Left lobe of liver (tissue), 2 donors: Measurements from ENCODE around the gene TC2N. TPM values are rescaled to one million over a fixed set of nuclear protein-coding genes. Genes with fewer than 3 reads are reported as not detected.
"Not testable (repeated sequence)": the region's sequence is repeated elsewhere in the genome, so short reads cannot be mapped to it uniquely, and the experiment has no call there.

Experiments used
- ATAC-seq: fragments of 200-7000 bp; cut with Tn5 transposase; one replicate; pipeline ENCODE4 v1.9.1; 2020; ENCODE audit warnings: mild to moderate bottlenecking, moderate library complexity
- DNase-seq: peaks from one replicate; pipeline ENCODE4 v3.0.0-alpha.2; 2020; ENCODE audit warnings: low spot score
- total RNA-seq: library from RNA; stranded (reverse); gene quantifications from one replicate; pipeline ENCODE4 v1.2.1, GENCODE V29; 2021
- donor health status: DM: no; HTN: no; CAD: no; lungs with moderate emphysema.
- donor health status: DM: no; HTN: yes; CAD: no.

TC2N gene
- total RNA-seq, 1 donor from 2014 or later, result 1.5 TPM

DNA sequence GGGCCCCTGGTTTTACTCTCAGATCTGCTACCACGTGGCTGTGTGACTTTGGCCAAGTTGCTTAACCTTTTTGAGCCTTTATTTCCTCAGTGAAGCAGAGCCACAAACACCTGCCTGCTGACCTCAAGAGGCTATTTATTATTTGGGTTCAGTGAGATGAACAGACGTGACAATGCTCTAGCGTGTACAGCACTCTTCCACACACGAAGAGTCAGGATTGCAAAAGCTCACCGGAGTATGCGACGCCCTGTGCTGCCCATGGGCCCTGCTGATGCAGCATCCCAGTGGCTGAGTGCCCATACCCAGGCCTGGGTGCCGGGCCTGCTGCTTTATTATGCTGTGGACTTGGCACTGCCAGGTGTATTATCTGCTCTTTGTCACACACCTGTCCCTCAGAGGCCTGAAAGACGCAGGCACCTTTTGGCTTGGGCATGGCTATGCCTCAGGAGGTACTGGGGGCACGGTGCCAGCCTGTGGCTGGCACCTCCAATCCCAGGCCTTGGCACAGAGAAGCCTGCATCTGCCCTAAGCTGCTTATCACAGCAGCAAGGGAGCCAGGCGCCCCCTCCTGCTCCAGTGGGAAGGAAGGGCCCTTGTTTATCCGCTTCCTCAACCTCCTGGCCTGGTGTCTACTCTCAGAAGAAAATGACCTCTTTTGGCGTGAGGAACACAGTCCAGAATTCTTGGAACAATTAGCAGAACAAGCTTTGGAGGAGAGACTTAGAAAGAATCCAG, 22.3 kb upstream of the TC2N start:
- ATAC-seq, result peak; percentile 83
- peak; percentile 79 for DNase-seq

DNA sequence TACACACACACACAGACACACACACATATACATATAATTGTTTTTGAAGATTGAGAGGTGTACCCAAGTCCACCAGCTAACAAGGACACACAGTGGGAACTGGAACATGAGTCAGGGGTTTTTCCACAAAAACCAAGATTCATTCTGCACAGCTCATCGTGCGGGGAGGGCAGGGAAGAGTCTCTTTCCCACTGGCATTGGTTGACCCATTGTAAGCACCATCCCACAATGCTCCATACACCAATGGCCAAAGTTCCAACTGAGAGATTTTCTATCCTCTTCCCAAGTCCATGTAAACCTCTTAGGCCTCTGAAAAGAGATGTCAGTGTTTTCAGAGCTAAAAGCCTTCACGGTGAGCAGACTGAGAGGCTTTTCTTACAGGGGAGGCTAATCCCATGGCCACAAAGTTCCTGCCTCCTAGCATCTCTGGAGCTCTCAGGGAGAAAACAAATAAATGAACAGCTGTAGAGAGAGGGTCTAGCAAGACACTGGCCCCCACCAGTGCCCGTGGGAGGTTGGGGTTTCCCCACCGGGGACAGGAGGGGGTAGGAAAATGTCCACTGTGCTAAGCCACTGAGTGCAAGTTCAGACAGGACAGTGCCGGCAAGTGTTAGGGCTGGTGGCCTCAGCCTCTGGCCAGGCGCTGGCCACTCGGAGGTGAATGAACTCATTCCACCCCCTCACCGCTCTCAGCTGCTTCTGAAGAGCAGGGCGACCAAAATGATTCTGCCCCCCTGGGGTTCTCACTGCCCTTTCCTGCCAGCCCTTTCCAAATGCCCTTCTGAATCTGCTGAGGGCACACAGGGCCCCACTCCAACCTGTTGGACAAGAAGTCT, 21.5 kb upstream of the TC2N start:
- ATAC-seq (peak; percentile 92), DNase-seq (peak; percentile 71)

DNA sequence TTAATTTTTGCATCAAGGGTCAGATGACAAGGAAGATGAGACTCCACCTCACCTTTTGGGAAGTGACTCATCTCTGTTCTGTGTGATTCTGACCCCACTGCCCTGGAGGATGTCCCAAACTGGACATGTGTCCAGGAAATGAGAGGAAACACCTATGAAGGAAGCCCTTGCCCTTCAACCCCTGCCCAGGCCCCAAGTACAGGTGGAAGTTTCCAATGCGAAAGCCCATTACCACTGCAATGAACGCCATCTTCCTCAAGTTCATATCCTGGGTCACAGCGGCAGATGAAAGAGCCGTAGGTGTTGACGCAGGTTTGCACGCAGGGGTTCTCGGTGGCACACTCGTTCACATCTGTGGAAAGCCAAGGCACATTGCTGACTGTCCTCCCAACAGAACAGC, 19.6 kb upstream of the TC2N start:
- DNase-seq (no peak), ATAC-seq (no peak)

DNA sequence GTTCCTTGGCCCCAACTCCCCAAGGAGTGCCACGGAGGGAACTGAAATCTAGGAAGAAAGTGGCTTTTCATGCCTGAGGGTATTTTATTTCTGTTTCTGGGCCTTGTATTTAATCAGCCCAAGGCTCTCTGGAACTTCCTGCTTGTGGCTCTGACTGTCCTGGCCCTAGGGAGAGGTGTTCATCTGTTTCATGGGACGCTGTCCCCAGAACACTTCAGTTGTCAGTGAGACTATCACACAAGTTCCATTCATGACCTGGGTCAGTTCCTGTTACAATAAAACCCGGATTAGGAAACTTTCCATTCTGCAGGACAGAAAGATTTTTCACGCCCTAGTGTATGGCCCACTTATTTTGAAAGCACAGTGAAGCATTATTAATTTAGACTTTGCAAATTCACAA, 18.5 kb upstream of the TC2N start:
- DNase-seq (no peak), ATAC-seq (no peak)

DNA sequence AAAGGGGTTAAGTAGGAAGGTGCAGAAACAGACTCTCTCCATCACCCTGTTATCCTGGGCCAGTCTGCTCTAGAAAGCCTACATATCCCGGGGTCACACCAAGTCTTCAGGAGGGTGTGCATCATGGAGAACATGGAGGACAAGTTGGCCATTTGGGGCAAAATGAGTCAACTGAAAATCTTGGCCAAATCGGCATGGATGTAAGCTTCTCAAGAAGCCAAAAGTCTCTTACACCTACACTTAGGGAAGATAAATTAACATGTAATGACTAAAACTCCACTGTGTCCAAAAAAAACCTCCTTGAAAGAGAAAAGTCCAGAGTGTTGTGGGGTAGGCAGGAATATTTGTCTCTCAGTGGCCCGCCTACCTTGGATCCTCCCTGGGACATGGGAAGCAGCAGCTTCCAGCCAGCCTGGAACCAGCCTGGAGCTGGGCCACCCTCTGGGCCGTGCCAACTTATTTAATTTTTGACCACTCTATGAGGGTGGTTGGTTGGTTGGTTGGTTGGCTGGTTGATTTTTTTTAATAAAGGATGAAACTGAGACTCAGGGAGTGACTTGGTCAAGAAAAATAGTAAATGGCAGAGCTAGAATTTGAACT, 17.9 kb upstream of the TC2N start:
- ATAC-seq (no peak), DNase-seq (no peak)

DNA sequence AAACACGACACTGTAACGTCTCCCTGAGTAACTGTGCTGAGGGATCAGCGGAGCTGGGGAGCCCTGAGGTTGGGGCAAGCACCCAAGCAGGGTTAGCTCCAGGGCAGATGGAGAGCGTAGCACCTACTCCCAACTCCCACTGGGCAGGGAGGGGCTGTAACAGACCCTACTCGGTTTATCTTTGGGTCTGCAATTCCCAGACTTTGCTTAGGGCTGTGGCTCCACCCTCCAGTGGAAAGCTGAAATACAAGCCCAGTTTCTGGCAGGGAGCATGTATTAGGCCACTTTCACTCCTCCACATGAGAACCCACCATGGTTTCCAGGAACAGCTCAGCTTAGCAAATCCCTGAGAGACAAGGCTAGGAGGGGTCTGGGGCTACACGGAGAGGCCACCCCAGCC, 17.3 kb upstream of the TC2N start:
- no peak for ATAC-seq

DNA sequence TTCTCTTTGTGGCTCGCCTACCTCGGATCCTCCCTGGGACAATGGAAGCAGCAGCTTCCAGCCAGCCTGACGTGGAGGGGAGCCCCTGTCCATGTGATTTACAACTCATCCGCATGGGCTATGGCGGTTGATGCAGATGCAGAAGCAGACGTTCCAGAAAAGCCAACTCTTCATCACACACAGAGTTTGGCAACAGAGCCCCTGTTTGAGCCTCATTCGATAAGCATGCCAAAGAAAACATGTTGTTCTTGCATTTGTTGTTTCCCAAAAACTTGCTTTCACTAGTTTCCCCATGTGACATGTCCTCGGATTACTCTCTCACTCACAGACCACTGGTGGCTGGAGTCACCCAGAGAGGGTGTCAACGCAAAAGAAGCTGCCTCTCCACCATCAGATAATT, 16.4 kb upstream of the TC2N start:
- DNase-seq (no peak), ATAC-seq (no peak)

More for the DNA sequence above, 17.3 kb upstream of the TC2N start:
- no peak for DNase-seq

DNA sequence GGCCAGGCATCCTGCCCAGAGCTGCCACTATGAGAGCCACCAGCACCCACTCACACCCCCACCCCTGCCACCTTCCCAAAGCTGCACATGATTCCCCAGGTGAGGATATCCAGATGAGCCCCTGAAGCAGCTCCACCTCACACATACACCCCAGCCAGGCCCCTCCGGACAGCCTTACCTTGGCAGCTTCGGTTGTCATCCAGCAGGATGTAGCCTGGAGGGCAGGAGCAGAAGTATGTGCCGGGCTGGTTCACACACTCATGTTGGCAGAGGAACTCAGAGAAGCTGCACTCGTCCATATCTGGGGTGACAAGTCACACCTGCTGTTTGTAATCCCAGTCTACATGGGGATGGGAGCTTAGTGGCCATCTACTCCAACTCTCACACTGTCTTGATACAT, 15.4 kb upstream of the TC2N start:
- DNase-seq (no peak), ATAC-seq (no peak)

DNA sequence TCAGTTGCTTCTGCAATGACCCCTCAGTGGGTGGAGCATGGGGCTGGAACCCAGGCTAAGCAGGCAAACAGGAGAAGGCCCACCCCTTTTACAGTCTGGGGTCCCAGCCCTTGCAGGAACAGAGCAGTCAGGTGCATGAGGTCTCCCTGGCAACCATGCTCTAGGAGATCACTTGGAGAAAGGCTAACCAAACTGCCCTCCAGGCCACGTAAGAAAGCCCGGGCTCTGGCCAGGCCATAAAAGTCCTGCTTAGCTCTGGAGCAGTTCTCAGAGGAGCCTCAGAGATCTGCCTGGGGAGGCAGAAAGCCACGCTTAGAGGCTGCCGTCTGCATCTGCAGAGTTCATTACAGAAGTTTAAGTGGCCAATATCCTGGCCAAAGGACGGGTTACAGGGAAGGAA, 15.0 kb upstream of the TC2N start:
- no peak for DNase-seq
- no peak for ATAC-seq

DNA sequence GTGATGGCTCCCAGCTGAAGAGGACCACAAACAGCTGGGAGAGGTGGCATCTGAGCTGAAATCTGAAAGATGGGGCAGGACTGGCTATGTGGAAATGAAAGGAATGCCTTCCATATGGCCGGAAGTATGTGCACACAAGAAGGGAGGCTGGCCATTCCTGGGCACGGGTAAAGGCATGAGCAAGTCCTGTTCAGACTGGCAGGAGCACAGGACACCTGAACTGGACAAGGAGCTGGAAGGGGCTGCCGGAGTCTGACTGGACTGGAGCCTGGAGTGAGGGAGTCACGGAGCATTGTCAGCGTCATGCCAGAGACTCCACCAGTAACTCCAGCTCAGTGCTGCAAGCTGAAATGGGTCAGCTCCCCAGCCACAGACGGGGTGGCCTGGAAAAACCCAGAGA, 11.9 kb upstream of the TC2N start:
- ATAC-seq (no peak), DNase-seq (no peak)

DNA sequence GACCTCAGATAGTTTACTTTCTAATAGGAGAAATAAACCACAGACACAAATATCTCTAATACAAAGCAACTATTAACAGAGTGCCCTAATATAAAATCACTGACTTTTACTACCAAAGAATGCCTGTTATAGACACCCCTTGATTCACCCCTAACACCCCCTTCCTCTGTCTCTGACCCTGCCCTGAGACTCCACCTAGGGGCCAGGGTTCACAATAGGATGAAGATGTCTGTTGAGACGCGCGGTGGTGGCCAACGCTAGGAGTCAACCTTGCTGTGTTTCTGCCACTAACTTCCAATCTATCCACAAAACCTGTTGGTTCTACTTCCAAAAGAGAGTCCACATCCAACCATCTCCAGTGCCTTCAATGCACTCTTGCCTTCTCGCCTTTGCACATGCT, 10.9 kb upstream of the TC2N start:
- ATAC-seq (no peak), DNase-seq (no peak)

DNA sequence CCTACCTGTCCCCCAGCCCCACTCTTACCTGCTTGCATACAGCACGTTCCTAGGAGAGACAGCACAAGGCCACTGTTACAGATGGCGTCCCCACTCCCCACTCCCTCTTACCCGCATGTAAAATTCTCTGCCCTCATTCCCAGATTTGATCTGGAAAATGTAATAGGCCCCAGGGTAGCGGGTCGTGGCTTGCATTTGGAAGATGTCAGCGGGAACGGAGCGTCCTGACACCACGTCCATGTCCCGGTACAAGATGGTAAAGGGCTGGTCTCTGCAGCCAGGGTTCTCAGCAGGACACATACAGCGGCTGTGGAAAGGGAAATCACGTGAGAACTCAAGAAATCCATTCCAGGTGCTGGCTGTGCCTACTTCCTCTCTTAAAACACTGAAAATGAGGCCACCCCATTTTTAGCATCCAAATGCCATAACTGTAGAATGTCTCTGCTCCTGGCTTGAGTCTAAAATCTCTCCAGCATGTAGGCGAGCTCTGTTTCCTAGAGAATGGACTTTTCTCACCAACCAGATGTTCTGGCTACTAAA, 10.1 kb upstream of the TC2N start:
- ATAC-seq (no peak), DNase-seq (no peak)

DNA sequence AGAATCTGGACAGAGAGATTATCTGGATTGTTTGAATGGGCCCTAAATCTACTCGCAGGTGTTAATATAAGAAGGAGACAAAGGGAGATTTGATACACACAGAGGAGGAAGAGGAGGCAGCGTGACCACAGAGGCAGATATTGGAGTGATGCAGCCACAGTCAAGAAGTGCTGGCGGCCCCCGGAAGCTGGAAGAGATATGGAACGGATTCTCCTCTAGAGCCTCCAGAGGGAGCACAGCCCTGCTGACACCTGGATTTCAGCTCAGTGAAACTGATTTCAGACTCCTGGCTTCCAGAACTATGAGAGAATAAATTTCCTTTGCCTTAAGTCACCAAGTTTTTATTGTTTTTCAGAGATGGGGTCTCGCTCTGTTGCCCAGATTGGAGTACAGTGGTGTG, 9.2 kb upstream of the TC2N start:
- DNase-seq, result no peak
- no peak for ATAC-seq

DNA sequence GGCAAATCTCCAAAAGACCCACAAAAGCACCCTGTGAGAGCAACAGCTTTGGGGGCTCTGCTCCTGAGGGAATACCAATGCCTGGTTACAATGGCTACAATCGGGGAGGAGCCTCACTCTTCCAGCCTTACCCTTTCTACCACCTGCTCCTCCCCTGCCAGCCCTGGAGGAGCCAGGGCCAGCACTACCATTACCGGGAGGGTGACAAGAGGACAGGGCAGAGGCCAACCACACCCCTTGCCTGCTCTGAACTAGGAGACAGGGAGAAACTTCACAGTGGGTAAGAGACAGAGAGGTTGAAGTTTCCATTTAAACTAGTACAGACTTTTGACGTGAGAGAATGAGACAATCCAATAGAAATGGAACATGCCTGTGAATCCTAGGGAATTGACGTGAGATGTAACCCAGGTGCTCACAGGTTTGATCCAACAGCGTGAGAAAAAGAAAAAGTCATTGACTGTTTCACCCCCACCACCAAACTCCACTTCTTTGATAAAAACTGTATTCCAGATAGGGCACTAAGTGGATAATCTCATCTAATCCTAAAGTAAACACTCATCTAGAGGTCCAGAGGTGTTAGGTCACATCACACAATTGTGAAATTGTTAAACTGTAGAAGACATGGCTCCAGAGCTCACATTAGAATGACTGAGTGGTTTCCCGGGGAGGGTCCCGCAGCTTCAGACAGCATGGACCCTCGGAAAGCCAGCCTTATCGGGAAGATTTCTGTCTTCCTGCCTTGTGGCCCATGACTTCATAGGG, 8.4 kb upstream of the TC2N start:
- no peak for DNase-seq
- peak; percentile 89 for ATAC-seq

DNA sequence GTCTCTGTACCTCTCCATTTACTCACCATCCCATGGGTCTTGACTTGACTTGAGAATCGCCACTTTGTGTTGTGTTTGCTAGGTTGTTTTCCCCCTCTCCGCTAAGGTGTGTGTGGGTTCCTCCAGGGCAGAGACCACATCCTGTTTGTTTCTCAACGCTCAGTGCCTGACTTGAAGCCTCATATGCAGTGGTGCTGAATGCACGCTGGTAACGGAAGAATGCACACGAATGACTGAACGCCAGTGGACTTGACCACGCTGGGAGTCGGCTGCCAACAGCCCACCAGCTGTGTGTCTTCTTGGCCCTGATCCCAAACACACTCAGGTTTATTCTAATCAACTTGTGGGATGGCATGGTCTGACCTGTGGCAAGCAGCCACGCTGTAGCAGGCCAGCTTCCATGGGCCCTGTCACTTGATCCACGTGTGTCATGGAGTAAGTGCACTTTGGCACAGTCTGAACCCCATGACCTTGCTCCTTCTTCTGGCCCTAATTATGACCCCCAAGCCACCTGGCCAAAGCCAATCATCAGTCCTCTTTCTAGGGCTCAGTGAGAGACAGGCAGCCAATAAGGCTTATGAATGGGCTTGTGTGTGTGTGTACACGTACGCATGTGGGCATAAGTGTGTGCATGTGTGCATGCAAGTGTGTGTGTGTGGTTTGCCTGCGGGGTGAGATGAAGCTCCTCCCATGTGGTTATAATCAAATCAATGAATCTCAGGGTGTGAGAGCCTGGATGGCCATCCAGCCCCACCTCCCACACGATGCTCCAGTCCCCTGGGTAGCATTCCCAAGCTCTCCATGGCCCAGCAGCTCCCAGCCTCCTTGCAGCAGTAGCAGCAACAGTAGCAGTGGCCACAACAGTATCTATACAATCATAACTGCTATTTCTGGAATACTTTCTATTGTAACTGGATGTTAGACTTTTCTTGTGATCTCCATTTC, 6.4 kb upstream of the TC2N start:
- ATAC-seq (no peak), DNase-seq (no peak)

DNA sequence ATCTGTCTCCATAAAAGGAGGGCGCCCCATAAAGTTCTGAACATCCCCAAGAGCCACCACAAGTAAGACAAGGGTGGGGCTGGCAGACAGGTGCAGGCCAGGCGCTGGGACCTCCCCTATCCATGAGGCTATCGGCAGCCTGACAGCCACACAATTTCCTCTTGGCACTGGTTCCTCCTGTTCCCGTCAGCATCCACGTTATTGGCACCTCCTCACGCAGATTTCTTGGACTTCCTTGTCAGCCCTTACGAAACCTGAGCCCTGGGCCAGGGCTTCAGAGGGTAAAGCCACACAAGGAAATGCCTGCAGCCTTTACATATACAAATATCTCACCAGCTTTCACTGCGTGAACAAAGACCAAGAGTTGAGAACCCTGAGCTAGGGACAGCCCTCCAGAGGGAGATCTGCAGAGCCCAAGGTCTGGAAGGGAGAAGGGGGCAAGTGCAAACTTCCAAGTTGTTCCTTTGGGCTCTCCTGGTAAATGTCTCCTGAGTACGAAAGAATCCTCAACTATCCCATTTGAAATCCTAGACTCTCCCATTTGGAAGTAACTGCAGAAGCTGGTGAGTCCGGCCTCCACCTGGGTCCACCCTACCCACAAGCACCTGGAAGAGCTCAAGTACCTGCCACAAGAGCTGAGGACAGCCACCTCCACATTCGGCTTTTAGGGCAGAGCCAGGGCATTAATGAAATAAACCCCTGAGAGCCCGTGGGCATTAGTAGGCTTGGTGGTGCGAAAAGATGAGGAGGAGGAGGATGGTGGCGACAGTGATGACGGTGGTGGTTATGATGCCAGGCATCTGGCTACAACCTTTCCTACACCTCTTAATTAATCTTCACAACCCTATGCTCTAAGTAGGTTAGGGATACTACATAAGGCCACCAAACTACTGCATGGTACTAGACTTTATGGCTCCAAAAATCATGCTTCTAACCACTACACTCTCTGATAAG, 5.5 kb upstream of the TC2N start:
- peak; percentile 56 for DNase-seq
- ATAC-seq, result peak; percentile 45

DNA sequence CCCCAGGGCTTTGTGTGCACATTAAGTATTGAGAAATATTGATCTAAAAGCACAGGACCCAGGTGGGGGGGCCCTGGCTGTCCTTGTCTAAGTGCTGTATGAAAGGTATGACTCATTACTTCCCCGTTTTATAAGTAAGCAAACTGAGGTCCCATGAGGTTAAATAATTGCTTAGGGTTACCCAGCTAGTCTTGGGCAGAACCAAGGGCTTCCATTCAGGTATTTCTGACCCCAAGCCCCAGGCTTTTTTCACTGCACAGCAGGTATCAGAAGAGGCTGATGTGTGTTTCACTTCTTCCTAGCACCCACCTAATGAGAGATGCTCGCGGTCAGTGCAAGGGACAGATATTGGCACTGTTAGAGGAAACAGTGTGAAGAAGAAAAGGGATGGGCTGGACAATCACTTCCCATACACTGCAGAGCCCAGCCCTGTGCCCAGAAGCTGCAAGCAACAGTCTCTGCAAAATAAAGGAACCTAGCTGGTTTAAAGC, 4.7 kb upstream of the TC2N start:
- DNase-seq (no peak), ATAC-seq (no peak)

DNA sequence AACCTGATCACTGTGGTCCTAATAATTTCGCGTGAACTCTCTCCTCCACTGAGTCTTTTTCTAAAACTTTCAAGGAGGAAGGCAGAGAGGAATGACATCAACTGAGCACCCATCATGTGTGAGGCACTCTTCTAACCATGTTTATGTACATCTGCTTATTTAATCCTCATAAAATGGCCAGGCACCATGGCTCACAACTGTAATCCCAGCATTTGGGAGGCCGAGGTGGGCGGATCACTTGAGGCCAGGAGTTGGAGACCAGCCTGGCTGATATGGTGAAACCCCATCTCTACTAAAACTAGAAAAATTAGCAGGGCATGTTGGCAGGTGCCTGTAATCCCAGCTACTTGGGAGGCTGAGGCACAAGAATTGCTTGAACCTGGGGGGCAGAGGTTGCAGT, 4.1 kb upstream of the TC2N start:
- not testable (repeated sequence) for ATAC-seq, DNase-seq

DNA sequence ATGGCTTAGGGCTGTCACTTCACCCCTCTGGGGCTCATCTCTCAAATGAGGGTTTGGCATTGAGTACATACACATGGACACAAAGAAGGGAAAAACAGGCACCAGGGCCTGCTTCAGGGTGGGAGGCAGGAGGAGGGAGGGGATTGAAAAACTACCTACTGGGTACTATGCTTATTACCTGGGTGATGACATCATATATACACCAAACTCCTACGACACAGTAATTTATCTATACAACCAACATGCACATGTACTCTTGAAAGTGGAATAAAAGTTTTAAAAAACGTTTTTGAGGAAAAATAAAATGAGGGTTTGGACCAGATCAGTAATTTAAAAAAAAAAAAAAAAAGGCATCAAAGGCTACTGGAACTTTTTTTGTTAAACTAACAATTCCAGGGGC, 3.6 kb upstream of the TC2N start:
- no peak for ATAC-seq
- DNase-seq, result no peak
